HG02981 (cell line): Measurements from ENCODE around the gene GABBR2.
"Not testable (repeated sequence)": the region's sequence is repeated elsewhere in the genome, so short reads cannot be mapped to it uniquely, and the experiment has no call there.

Experiments used
- ATAC-seq: cut with Tn5 transposase; IDR thresholded peaks from one replicate; pipeline ENCODE4 v1.9.1; 2021; ENCODE audit warnings: mild to moderate bottlenecking, moderate library complexity; ENCODE audit not compliant: unreplicated experiment

GABBR2 gene

GRCh38 chr9:98518556-98518955 is 190.2 kb downstream of the GABBR2 start:
- no peak for ATAC-seq

- ATAC-seq, result no peak
Observed at GRCh38 chr9:98517761-98518160, 191.0 kb downstream of the GABBR2 start.

- no peak for ATAC-seq
Observed at GRCh38 chr9:98516897-98517503, 191.7 kb downstream of the GABBR2 start.

- no peak for ATAC-seq
Observed at GRCh38 chr9:98516205-98516896, 192.4 kb downstream of the GABBR2 start.

- no peak for ATAC-seq
Observed at GRCh38 chr9:98515506-98516204, 193.1 kb downstream of the GABBR2 start.

- no peak for ATAC-seq
Observed at GRCh38 chr9:98514841-98515240, 193.9 kb downstream of the GABBR2 start.

- ATAC-seq, result not testable (repeated sequence)
Observed at GRCh38 chr9:98508217-98508919, 200.4 kb downstream of the GABBR2 start.

GRCh38 chr9:98506422-98507054 is 202.2 kb downstream of the GABBR2 start:
- no peak for ATAC-seq

- no peak for ATAC-seq
Observed at GRCh38 chr9:98504298-98505282, 204.1 kb downstream of the GABBR2 start.

GRCh38 chr9:98503867-98504266 is 204.9 kb downstream of the GABBR2 start:
- no peak for ATAC-seq

GRCh38 chr9:98502976-98503325 is 205.8 kb downstream of the GABBR2 start:
- ATAC-seq, result no peak

GRCh38 chr9:98502311-98502975 is 206.3 kb downstream of the GABBR2 start:
- ATAC-seq, result no peak

- no peak for ATAC-seq
Observed at GRCh38 chr9:98501819-98502218, 206.9 kb downstream of the GABBR2 start.

- ATAC-seq, result not testable (repeated sequence)
Observed at GRCh38 chr9:98501259-98501658, 207.5 kb downstream of the GABBR2 start.

GRCh38 chr9:98500337-98500919 is 208.3 kb downstream of the GABBR2 start:
- no peak for ATAC-seq

GRCh38 chr9:98495530-98495929 is 213.2 kb downstream of the GABBR2 start:
- ATAC-seq, result no peak

- ATAC-seq, result no peak
Observed at GRCh38 chr9:98494852-98495251, 213.9 kb downstream of the GABBR2 start.

- ATAC-seq, result no peak
Observed at GRCh38 chr9:98491828-98492227, 216.9 kb downstream of the GABBR2 start.

- ATAC-seq, result no peak
Observed at GRCh38 chr9:98491231-98491651, 217.5 kb downstream of the GABBR2 start.
